Left renal cortex interstitium (tissue), 4 donors: Measurements from ENCODE around the gene COL4A4. TPM values are rescaled to one million over a fixed set of nuclear protein-coding genes. Genes with fewer than 3 reads are reported as not detected.
"Not testable (repeated sequence)": the region's sequence is repeated elsewhere in the genome, so short reads cannot be mapped to it uniquely, and the experiment has no call there.

Experiments used
- DNase-seq, 4 donors: peaks; one replicate each; pipeline ENCODE4 v3.0.0-alpha.2; 2013; ENCODE audit warnings: low read depth in 4 of 4, low spot score in 2 of 4, missing footprints in 1 of 4
- polyA plus RNA-seq, 4 donors: library from polyadenylated mRNA; unstranded; fragments of 120-200 nt; gene quantifications; one replicate each; pipeline ENCODE4 v1.2.1, GENCODE V29; 2013; ENCODE audit not compliant: insufficient read length in 4 of 4

The COL4A4 gene
- polyA plus RNA-seq, 4 donors, result 44.2 to 59.5 (median 48.4) TPM

DNA sequence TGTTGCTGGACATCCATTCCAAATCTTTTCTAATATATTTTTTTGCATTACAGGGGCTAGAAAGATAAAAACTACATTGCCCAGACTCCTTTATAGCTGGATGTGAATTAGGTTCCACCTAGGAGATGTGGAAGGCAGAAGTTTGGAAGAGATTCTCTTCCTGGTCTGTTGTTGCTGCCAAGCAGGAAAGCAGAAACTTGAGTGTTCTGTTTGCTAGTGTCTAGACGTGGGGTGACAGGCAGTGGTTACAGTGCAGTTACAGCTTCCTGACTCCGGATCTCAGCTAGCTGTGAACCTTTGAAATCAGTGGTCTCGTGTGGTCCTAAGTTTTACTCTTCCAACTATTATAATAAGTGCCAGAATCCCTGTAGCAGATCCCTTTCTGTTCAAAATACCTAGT, 46.2 kb downstream of the COL4A4 start:
- DNase-seq, result no peak

DNA sequence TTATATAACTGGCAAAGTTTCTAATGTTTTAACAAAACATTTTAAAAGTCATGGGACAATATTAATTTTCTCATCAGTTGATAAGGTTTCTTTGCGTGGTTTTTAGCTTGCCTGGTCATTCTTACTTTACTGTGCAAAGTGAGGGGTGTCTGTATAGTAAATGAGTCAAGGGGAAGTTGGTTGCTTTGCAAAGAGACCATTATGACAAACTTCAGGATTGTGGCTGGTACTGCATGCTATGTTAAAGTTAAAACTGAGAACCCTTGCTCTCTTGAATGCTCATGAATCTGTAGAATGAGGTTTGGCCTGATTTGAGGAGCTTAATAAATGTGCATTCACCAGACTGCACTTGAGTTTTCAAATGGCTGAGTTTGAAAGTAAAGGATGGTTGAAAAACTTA, 47.0 kb downstream of the COL4A4 start:
- no peak for DNase-seq

DNA sequence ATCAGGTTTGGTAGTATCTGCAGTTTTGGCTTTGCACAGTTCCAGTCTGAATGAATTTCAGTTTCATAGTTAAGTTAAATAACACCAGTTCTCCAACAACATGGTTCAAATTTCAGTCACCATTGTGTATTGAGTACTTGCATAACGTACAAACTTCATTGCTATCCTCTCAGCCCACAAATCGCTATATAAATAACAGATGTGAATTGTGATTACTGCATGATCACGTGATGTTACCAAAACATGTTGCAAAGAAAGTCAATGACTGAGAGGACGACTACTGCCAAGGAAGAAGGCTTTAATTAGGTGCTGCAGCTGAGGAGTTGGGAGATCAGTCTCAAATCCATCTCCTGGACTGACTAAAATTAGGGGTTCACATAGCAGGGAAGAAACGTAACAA, 48.2 kb downstream of the COL4A4 start:
- DNase-seq, result no peak

DNA sequence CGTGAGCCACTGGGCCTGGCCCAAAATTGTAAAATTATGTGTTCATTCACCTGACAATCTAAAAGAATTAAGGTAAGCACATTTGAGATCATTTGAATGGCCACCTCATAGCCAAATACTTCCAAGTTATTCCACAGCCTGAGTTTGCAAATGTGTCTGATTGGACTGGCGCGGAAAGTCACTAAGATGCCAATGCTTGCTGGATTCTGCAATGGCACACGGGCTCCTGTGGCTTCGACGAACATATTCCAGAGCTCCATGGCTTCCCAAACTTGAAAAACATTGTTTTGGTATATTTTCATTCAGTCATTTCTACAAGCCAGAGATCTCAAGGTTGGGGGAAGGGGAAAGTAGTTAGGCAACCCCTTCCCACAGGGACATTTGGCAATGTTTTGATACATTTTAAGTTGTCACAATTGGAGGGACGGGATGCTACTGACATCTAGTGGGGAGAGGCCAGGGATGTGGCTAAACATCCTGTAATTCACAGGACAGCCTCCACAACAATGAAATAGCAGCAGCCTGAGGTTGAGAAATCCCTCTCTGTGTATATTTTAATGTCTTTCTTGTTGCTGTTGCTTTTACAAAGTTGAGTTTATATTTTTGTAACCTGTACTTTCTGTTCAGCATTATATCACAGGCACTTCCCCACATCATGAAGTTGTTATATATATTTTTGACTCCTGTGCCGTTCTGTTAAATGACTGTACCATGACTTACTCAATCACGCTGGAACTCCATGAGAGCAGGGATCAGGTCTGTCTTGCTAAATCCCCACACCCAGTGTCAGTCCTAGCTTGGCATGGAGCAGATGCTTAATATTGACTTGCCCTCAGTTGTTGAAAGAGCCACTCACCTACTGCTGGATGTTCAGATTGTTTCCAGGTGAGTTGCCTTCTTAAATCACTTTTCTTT, 56.9 kb downstream of the COL4A4 start:
- DNase-seq, result peak in 1 of 4 donors; percentile 32

DNA sequence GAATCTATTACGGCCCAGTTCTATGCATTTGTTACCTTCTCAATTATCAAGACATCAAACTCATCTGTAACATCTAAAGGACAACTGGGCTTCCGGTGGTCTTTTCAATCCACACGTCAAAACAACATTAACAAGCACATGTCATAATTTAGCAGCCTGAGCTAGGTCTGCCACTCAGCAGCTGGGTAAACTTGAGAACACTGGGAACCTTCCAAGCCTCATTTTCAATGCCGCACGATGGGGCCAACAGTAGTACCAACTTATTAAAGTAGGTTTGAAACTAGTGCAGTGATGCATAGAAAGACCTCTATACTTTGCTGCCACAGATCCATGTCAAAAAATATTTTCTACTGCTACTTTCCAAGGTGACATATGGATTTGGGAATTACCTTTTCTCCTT, 60.4 kb downstream of the COL4A4 start:
- DNase-seq, result no peak

DNA sequence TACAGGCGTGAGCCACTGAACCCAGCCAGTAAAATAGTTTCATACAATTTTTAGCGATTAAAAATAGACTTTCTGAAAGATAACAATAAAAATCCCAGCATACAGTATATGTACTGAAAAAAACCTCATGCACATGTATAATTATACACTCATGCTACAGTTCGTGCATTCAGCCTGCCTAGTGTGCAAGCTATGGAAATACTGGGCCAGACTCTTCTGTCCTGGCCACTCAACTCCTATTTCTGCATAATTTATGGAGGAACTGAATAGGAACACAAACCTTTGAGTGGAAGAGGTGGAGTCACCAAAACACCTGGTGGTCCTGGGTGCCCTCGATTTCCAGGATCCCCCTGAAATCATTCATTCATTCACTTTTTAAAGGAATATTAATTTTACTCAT, 64.7 kb downstream of the COL4A4 start:
- no peak for DNase-seq

DNA sequence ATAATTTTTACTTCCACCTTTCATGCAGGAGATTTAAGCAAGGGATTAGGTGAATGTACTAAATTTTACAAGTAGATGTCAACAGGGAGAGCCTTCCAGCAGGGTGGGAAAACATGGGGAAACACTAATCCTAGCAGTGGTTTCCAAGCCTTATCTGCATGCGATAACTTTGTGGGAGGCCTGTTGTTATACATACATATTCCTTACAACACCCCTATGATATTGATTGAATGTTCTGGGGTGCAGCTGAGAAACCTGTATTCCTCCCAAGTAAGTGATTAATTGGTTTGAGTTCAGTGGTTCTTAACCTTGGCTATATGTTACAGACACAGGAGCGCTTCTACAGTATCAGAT, 65.9 kb downstream of the COL4A4 start:
- no peak for DNase-seq

DNA sequence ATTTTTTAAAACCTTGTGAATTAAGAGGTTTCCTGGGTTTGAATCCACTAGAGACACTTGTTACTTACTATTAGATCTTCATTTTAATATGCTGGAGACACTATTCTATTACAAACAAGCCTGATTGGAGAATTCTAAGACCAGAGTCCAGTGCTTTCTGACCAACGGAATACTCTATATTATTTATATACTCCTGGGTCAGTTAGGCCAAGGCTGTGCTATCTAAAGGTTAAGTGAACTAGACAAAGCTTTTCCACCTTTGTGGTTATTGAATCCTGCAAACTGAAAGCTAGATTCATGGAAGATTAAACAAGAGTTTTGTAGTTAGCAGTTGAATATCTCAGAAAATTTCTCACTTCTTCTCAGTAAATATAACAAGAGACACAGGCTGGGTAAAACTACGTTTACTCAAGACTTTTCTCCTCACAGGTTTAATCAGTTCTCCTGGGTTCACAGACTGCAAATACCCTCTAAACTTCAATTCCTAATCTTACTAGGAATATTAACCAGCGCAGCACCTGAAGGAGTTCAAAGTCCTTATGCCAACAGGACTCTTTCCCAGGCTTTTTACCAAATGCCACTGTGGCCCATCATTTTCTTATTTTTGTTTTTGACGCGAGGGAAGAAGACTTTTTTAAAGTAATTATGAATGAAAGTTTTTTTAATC, 66.4 kb downstream of the COL4A4 start:
- no peak for DNase-seq

DNA sequence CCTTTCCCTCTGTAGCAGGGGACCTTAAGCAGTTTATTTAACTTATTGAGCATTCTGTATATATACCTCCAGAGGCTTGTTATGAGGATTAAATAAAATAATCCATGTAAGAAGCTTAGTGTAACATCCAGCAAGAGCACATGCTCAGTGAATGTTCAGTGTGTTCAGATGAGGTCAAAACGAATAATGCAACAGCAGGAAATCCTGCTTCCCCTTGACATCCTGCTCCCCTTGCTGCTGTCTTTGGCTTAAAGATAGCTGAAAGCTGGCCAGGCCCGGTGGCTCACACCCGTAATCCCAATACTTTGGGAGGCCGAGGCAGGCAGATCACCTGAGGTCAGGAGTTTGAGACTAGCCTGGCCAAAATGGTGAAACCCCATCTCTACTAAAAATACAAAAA, 68.7 kb downstream of the COL4A4 start:
- no peak for DNase-seq

DNA sequence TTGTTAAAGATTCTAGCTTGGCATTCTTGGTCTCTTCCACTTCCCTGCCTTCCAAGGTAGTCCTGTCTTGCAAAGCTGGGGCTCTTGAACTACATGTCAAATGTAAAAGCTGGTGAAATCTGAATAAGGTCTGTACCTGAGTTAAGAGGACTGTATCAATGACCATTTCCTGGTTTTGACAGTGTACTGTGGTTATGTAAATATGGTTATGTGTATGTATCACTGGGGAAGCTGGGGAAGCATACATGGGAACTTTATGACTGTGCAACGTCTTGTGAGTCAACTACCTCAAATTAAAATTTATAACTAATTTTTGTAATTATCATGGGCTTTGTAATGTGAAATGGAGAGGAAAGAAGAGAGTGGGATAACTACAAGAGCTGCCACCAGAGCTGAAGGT, 81.7 kb downstream of the COL4A4 start:
- no peak for DNase-seq

DNA sequence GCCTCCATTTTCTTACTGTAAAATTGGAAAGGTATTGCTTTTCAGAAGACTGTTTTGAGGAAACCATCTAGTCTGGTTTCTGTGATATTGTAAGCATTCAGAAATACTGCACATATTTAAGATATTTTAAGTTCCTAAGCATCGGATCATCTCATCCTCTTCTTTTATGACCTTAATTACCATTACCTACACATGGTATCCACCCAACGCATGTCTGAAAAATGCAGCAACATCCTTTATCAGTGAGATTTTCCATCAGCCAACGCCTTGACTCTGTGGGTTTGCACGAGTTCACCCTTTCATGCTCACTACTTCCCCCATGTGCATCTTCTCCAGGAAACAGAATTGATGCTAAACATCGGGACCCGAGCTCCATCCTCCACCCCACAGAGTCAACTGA, 84.3 kb downstream of the COL4A4 start:
- no peak for DNase-seq

DNA sequence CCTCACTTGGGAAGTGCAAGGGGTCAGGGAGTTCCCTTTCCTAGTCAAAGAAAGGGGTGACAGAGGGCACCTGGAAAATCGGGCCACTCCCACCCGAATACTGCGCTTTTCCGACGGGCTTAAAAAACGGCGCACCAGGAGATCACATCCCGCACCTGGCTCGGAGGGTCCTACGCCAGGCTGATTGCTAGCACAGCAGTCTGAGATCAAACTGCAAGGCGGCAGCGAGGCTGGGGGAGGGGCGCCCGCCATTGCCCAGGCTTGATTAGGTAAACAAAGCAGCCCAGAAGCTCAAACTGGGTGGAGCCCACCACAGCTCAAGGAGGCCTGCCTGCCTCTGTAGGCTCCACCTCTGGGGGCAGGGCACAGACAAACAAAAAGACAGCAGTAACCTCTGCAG, 98.9 kb downstream of the COL4A4 start:
- DNase-seq, result not testable (repeated sequence)

DNA sequence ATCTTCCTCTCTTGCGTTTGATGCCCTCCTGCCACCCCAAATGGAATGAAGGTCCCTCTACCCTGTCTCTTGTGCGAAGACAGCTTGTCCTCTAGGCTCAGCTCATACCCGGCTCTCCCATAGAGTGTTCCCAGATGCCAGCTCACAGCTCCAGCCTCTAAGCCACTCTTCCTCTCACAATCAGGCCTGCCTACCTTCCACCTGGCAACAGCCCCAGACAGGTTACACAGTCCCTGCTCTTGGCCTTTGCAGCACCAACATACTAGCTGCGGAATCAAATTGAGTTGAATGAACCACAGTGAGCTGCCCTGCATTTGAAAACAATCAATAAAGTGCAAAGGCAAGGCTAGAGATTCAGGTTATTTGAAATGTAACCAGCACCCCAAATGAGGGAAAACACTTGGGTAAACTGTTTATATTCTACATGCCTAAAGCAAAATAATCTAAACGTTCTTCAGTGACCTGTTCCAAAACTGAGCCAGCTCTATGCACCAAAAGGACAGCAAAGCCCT, 105.1 kb downstream of the COL4A4 start:
- no peak for DNase-seq

DNA sequence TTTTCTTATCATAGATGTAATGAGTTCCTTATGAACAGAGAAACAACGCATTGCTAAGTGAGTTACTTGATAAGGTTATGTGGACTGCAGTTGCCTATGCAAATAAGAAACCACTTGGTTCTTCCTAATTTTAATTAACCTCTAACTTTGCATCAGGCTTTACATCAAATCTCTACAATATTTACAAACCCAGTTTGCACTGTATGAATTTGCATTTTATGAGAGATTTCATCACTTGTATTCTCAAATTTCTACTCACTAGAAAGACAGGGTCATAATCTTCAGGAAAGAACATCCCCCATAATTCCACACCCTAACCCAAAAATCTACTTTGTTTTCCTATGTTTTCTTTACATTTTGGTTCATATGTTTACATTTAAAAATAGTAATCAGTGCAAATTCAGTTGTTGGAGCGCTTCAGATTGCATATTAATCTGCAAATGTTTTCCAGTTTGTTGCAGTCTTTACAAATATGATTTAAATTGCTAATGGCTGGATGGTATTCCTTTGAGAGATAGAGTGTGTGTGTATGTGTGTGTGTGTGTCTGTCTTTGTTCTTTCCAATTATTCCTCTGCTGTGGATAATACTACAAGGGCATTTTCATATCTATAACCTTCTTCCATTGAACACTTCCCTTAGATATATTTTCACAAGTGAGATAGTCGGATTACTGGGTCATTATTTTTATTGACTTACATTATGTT, 106.1 kb downstream of the COL4A4 start:
- no peak for DNase-seq

DNA sequence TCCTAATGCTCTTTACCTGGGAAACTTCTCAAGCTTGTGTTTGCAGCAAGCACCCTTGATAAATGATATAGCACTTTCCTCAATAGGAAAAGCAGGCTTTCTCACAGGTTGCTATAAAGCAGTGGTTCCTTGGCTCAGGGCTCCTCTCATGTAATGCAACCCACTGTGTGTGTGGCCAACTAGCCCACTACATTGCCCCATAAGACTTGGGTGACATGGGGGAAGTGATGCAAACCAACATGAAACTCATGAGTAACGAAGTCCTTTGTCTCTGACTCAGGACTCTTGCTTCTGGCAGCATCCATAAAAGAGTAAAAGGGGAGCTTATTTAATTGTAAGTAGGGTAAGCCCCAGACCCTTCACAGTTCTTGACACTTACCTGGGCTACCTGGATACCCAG, 106.9 kb downstream of the COL4A4 start:
- DNase-seq, result no peak

DNA sequence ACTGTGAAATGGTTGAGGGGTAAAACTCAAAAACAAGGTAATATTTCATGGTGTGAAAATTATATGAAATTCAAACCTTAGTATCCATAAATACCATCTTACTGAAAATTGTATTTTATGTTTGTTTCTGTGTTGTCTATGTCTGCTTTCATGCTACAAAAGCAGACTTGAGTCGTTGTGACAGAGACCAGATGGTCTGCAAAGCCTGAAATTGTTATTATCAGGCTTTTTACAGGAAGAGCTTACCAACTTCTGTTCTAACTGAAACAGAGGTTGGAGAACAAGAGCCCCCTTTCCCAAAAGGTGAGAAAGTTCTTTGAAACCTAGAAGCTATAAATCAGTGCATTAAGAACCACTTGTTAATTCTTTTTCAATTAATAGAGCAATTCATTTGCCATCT, 110.0 kb downstream of the COL4A4 start:
- DNase-seq, result no peak

DNA sequence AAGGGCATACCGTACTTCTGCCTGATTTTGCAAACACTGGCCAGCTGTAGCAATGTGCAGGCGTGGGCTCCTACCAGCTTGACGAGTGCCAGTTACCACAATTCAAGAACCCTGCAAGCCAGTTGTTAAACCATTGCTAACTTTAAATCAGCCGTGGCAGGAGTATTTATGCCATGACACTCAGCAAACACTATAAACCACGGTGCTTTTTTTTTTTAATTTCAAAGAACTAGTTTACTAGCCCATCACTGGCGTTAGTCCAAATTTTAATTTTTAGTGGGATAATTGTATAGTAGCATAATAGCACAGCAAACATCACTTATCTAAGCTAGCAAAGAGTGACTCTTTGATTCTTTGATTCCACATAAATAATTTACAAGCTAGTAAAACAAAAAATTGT, 111.1 kb downstream of the COL4A4 start:
- no peak for DNase-seq

DNA sequence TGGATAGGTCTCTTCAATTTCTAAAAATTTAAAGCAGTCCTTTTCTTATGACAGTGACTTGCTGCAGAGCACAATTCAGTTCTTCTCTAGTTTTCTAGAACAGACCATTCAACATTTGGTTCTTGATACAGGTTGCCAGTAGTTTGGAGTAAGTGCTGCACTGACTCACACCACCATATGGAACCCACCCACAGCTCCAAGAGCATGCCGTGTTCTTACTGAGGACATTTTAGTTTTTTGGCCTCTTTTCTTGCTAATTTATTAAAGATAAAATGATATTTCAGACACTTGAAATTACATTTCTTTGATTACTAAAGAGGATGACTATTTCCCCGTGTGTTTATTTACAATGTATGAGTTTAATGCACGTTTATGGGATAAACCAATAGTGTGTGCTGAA, 120.0 kb downstream of the COL4A4 start:
- DNase-seq, result no peak

DNA sequence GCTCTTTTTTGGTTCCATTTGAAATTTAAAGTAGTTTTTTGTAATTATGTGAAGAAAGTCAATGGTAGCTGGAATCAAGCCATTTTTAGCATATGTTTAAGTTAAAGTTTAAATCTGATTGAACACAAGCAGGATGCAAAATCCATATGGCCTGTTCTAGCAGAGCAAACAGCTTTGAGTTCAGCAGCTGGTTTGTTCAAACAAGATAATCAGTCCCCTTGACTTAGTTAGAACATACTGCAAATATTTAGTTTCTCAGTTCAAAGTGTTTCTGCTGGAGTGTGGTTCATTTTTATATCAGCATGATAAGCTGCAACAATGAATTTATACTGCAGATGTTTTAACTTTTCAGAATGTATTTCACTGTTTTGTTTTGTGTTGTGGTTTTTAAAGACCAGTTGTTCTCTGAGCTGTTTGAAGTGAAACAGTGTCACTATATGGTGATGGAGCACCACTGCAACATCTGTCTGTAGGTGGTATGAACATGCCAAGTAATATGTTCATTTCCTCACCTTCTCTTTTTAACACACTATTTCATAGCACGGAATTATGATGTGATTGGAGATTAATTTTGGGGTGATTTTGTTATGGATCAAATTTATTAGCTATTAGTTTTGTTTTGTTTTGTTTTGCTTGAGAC, 125.3 kb downstream of the COL4A4 start:
- peak in 2 of 4 donors; percentile 25 to 35 for DNase-seq

DNA sequence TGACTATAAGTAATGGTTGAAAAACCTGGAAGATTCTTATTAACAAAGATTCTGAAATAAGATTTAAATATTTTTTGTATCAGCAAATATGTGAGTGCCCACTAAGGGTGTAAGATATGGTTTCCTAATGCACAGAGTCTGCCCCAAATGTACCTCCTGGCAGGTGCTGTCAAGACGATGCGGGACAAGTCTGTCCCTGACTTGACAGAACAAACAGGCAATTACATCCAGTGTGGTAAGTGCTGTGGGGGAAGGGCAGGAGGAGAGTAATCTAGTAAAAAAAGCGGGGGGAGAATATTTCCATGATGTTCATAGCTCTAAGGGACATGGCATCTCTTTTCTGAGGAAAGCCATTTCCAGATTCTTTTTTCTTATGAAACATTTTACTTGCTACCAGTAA, 127.5 kb downstream of the COL4A4 start:
- DNase-seq, result no peak
